LHCN-M2 (cell line): ENCODE data around the gene ABCB8. TPM values are rescaled to one million over a fixed set of nuclear protein-coding genes. Genes with fewer than 3 reads are reported as not detected.
A peak's percentile ranks its signal among the peaks of the same experiment; 100 is the strongest.
"Not testable (repeated sequence)": the region's sequence is repeated elsewhere in the genome, so short reads cannot be mapped to it uniquely, and the experiment has no call there.

Source experiments
- DNase-seq: peaks from one replicate; pipeline ENCODE4 v3.0.0-alpha.2; 2012; ENCODE audit warnings: low read depth
- total RNA-seq: library from RNA; depleted of rRNA; stranded (reverse); fragments of >200 nt; gene quantifications from 2 replicates; pipeline ENCODE4 v1.2.3, GENCODE V29; 2014

ABCB8 gene
- total RNA-seq, 1 experiment from 2014 or later, result 61.1 TPM

GRCh38 chr7:151013733-151014497 lies 14.3 kb upstream of the ABCB8 start:
- DNase-seq, result peak; percentile 40

GRCh38 chr7:151014950-151015349 lies 13.3 kb upstream of the ABCB8 start:
- peak; percentile 44 for DNase-seq

GRCh38 chr7:151015967-151016366 lies 12.3 kb upstream of the ABCB8 start:
- no peak for DNase-seq

- DNase-seq, result no peak
Measured at GRCh38 chr7:151016505-151016904, 11.7 kb upstream of the ABCB8 start.

GRCh38 chr7:151016942-151017341 lies 11.3 kb upstream of the ABCB8 start:
- no peak for DNase-seq

- no peak for DNase-seq
Measured at GRCh38 chr7:151017370-151017952, 10.8 kb upstream of the ABCB8 start.

GRCh38 chr7:151017953-151018420 lies 10.3 kb upstream of the ABCB8 start:
- DNase-seq, result no peak

- no peak for DNase-seq
Measured at GRCh38 chr7:151018421-151019129, 9.7 kb upstream of the ABCB8 start.

- no peak for DNase-seq
Measured at GRCh38 chr7:151019130-151019447, 9.2 kb upstream of the ABCB8 start.

GRCh38 chr7:151020231-151020630 lies 8.0 kb upstream of the ABCB8 start:
- no peak for DNase-seq

- no peak for DNase-seq
Measured at GRCh38 chr7:151023232-151023631, 5.0 kb upstream of the ABCB8 start.

GRCh38 chr7:151024435-151025056 lies 3.7 kb upstream of the ABCB8 start, which contains the start of gene ATG9B:
Gene ATG9B (minus strand): TSS chr7:151024494. CDS start chr7:151024423, 71 bp downstream.
- no peak for DNase-seq

GRCh38 chr7:151025924-151026671 lies 2.2 kb upstream of the ABCB8 start:
- peak; percentile 76 for DNase-seq

- not testable (repeated sequence) for DNase-seq
Measured at GRCh38 chr7:151026771-151027727, 1.2 kb upstream of the ABCB8 start.

- not testable (repeated sequence) for DNase-seq
Measured at GRCh38 chr7:151027728-151028130, 521 bp upstream of the ABCB8 start.

GRCh38 chr7:151028948-151029501 lies 775 bp downstream of the ABCB8 start:
- DNase-seq, result no peak

- no peak for DNase-seq
Measured at GRCh38 chr7:151031011-151031410, 2.8 kb downstream of the ABCB8 start.

- no peak for DNase-seq
Measured at GRCh38 chr7:151032936-151033863, 5.0 kb downstream of the ABCB8 start.

- DNase-seq, result no peak
Measured at GRCh38 chr7:151033864-151034249, 5.6 kb downstream of the ABCB8 start.
